Measurements from ENCODE around the gene GABRA4. TPM values are rescaled to one million over a fixed set of nuclear protein-coding genes. Genes with fewer than 3 reads are reported as not detected.
A peak's percentile ranks its signal among the peaks of the same experiment; 100 is the strongest.

GABRA4 gene
- polyA plus RNA-seq: 1 to 10 TPM in 1 of 4 donors, under 1 TPM in 3; 0.18 to 2.7 (median 0.38) TPM
- long read RNA-seq, donor 1, partial matches to known transcripts: 0 of 5 reads
- long read RNA-seq, donor 1, other reads (novel, unspliced or antisense): 5 of 5 reads
- long read RNA-seq, donor 2: 0 reads
- long read RNA-seq, donor 3: 0 reads
- long read RNA-seq, donor 4: 0 reads
- long read RNA-seq, donor 5: 0 reads
- long read RNA-seq, donor 6: 0 reads
- long read RNA-seq, donor 7: 0 reads
- long read RNA-seq, donor 8: 0 reads
- long read RNA-seq, donor 9: 0 reads
- long read RNA-seq, donor 10: 0 reads

GRCh38 chr4:46993075-46994006, at the start of gene GABRA4:
TSS of gene GABRA4 (minus strand) at chr4:46993581. CDS start at chr4:46993424, 157 bp downstream.
- peak; percentile 13 to 24 for DNase-seq
- FAIRE-seq: no peak
- WGBS, 3 donors: 2 to 8% (median 2%) methylated on average over 64 to 67 of the region's 67 CpGs
- Histone ChIP-seq H3K4me1 (ENCODE audit: control insufficient read depth in 3 of 3, insufficient read depth in 2 of 3, low read depth in 1 of 3, low read length in 2 of 3) (peaks cover 4 to 6% (median 5%) of the 10 kb centered on the region in 3 donors), H3K36me3 (ENCODE audit: control insufficient read depth in 3 of 3, insufficient read depth in 2 of 3, low read depth in 1 of 3, low read length in 3 of 3) (no peaks in the 10 kb centered on the region), H3K27me3 (ENCODE audit: control insufficient read depth in 3 of 3, insufficient read depth in 3 of 3, low read length in 3 of 3) (peaks cover 4 to 35% (median 11%) of the 10 kb centered on the region in 3 donors), H3K4me3 (ENCODE audit: low read depth in 1 of 3, low read length in 3 of 3) (peak within 1 kb of the TSS in 2 of 3 donors; percentile 35 to 38), H3K9me3 (ENCODE audit: control insufficient read depth in 2 of 2, insufficient read depth in 1 of 2, low read depth in 1 of 2, low read length in 1 of 2) (no peaks in the 10 kb centered on the region), H3K27ac (ENCODE audit: low read depth in 1 of 3, low read length in 2 of 3) (no peak within 1 kb of the TSS)

- DNase-seq: no peak
- Histone ChIP-seq H3K4me1 (ENCODE audit: control insufficient read depth in 3 of 3, insufficient read depth in 2 of 3, low read depth in 1 of 3, low read length in 2 of 3) (no peaks in the 10 kb centered on the region), H3K36me3 (ENCODE audit: control insufficient read depth in 3 of 3, insufficient read depth in 2 of 3, low read depth in 1 of 3, low read length in 3 of 3) (no peaks in the 10 kb centered on the region), H3K27ac (ENCODE audit: low read depth in 1 of 3, low read length in 2 of 3) (no peak overlapping the region), H3K27me3 (ENCODE audit: control insufficient read depth in 3 of 3, insufficient read depth in 3 of 3, low read length in 3 of 3) (peaks cover 0 to 2% (median 0%) of the 10 kb centered on the region in 3 donors), H3K4me3 (ENCODE audit: low read depth in 1 of 3, low read length in 3 of 3) (no peak overlapping the region), H3K9me3 (ENCODE audit: control insufficient read depth in 2 of 2, insufficient read depth in 1 of 2, low read depth in 1 of 2, low read length in 1 of 2) (no peaks in the 10 kb centered on the region)
- FAIRE-seq: no peak
- 83 to 92% (median 91%) methylated on average over 3 of the region's 3 CpGs for WGBS, 3 donors
Observed at GRCh38 chr4:47040828-47041227, 47.4 kb upstream of the GABRA4 start.

- H3K27ac ChIP-seq (ENCODE audit: low read depth in 1 of 3, low read length in 2 of 3): no peak overlapping the region
- no peak overlapping the region for H3K4me3 ChIP-seq (ENCODE audit: low read depth in 1 of 3, low read length in 3 of 3)
- WGBS, 3 donors: 71 to 89% (median 74%) methylated on average over 1 of the region's 1 CpG
- no peak for FAIRE-seq
- no peaks in the 10 kb centered on the region for H3K27me3 ChIP-seq (ENCODE audit: control insufficient read depth in 3 of 3, insufficient read depth in 3 of 3, low read length in 3 of 3)
- H3K4me1 ChIP-seq (ENCODE audit: control insufficient read depth in 3 of 3, insufficient read depth in 2 of 3, low read depth in 1 of 3, low read length in 2 of 3): no peaks in the 10 kb centered on the region
- DNase-seq: no peak
- H3K9me3 ChIP-seq (ENCODE audit: control insufficient read depth in 2 of 2, insufficient read depth in 1 of 2, low read depth in 1 of 2, low read length in 1 of 2): no peaks in the 10 kb centered on the region
- H3K36me3 ChIP-seq (ENCODE audit: control insufficient read depth in 3 of 3, insufficient read depth in 2 of 3, low read depth in 1 of 3, low read length in 3 of 3): no peaks in the 10 kb centered on the region
Observed at GRCh38 chr4:47038263-47038662, 44.9 kb upstream of the GABRA4 start.

- peak; percentile 52 to 76 for DNase-seq
- no peaks in the 10 kb centered on the region for H3K36me3 ChIP-seq (ENCODE audit: control insufficient read depth in 3 of 3, insufficient read depth in 2 of 3, low read depth in 1 of 3, low read length in 3 of 3)
- H3K27ac ChIP-seq (ENCODE audit: low read depth in 1 of 3, low read length in 2 of 3): no peak overlapping the region
- WGBS, 3 donors: 2 to 4% (median 3%) methylated on average over 46 to 47 of the region's 47 CpGs
- peak overlapping the region in 2 of 3 donors; percentile 46 to 58 for H3K4me3 ChIP-seq (ENCODE audit: low read depth in 1 of 3, low read length in 3 of 3)
- no peak for FAIRE-seq
- no peaks in the 10 kb centered on the region for H3K9me3 ChIP-seq (ENCODE audit: control insufficient read depth in 2 of 2, insufficient read depth in 1 of 2, low read depth in 1 of 2, low read length in 1 of 2)
- no peaks in the 10 kb centered on the region for H3K4me1 ChIP-seq (ENCODE audit: control insufficient read depth in 3 of 3, insufficient read depth in 2 of 3, low read depth in 1 of 3, low read length in 2 of 3)
- H3K27me3 ChIP-seq (ENCODE audit: control insufficient read depth in 3 of 3, insufficient read depth in 3 of 3, low read length in 3 of 3): peaks cover 0 to 16% (median 4%) of the 10 kb centered on the region in 3 donors
Observed at GRCh38 chr4:47032405-47033106, 39.2 kb upstream of the GABRA4 start.

- peak overlapping the region in 2 of 3 donors; percentile 46 to 58 for H3K4me3 ChIP-seq (ENCODE audit: low read depth in 1 of 3, low read length in 3 of 3)
- no peaks in the 10 kb centered on the region for H3K4me1 ChIP-seq (ENCODE audit: control insufficient read depth in 3 of 3, insufficient read depth in 2 of 3, low read depth in 1 of 3, low read length in 2 of 3)
- H3K36me3 ChIP-seq (ENCODE audit: control insufficient read depth in 3 of 3, insufficient read depth in 2 of 3, low read depth in 1 of 3, low read length in 3 of 3): no peaks in the 10 kb centered on the region
- no peaks in the 10 kb centered on the region for H3K9me3 ChIP-seq (ENCODE audit: control insufficient read depth in 2 of 2, insufficient read depth in 1 of 2, low read depth in 1 of 2, low read length in 1 of 2)
- FAIRE-seq (no peak), DNase-seq (peak; percentile 29 to 42)
- peaks cover 0 to 16% (median 4%) of the 10 kb centered on the region in 3 donors for H3K27me3 ChIP-seq (ENCODE audit: control insufficient read depth in 3 of 3, insufficient read depth in 3 of 3, low read length in 3 of 3)
- H3K27ac ChIP-seq (ENCODE audit: low read depth in 1 of 3, low read length in 2 of 3): no peak overlapping the region
- WGBS, 3 donors: 1 to 3% (median 1%) methylated on average over 18 to 19 of the region's 19 CpGs
Observed at GRCh38 chr4:47031751-47032404, 38.5 kb upstream of the GABRA4 start.

DNA sequence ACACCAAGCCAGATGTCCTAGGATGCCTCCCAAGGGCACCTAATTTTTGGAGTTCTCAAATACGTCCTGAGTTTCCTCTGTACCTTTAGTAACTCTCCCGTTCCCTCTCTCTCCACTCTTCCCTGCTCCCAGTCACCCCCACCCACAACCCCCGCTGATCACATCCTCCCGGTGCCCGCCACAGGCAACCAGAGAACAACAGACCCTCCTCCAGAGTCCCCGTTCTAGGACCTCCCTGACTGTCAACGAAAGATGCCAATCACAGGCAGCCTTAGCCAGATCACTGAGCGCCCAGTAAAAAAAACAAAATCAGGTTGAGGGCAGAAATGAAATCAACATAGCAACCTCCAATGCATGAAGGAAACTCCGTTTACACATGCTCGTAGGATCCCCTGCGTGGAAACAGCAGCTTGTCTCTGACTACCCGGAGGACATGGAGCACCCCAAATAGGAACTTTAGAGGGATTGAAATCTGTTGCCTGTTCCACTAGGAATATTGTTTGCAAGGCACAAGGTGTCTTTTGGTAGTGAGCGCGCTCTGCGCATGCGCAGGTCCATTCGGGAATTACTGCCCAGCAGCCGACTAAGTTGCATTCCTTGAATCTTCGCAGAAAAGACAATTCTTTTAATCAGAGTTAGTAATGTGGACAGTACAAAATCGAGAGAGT, 37.8 kb upstream of the GABRA4 start, which contains the start of gene GABRB1:
Gene GABRB1 (plus strand): TSS at position 557 of the 668 bp plus-strand sequence.
- peaks cover 0 to 16% (median 4%) of the 10 kb centered on the region in 3 donors for H3K27me3 ChIP-seq (ENCODE audit: control insufficient read depth in 3 of 3, insufficient read depth in 3 of 3, low read length in 3 of 3)
- no peaks in the 10 kb centered on the region for H3K9me3 ChIP-seq (ENCODE audit: control insufficient read depth in 2 of 2, insufficient read depth in 1 of 2, low read depth in 1 of 2, low read length in 1 of 2)
- H3K4me3 ChIP-seq (ENCODE audit: low read depth in 1 of 3, low read length in 3 of 3): peak within 1 kb of the TSS in 2 of 3 donors; percentile 46 to 58
- no peak for FAIRE-seq
- H3K36me3 ChIP-seq (ENCODE audit: control insufficient read depth in 3 of 3, insufficient read depth in 2 of 3, low read depth in 1 of 3, low read length in 3 of 3): no peaks in the 10 kb centered on the region
- H3K27ac ChIP-seq (ENCODE audit: low read depth in 1 of 3, low read length in 2 of 3): no peak within 1 kb of the TSS
- no peaks in the 10 kb centered on the region for H3K4me1 ChIP-seq (ENCODE audit: control insufficient read depth in 3 of 3, insufficient read depth in 2 of 3, low read depth in 1 of 3, low read length in 2 of 3)
- 3 to 6% (median 6%) methylated on average over 20 of the region's 20 CpGs for WGBS, 3 donors
- DNase-seq: peak; percentile 69 to 77

DNA sequence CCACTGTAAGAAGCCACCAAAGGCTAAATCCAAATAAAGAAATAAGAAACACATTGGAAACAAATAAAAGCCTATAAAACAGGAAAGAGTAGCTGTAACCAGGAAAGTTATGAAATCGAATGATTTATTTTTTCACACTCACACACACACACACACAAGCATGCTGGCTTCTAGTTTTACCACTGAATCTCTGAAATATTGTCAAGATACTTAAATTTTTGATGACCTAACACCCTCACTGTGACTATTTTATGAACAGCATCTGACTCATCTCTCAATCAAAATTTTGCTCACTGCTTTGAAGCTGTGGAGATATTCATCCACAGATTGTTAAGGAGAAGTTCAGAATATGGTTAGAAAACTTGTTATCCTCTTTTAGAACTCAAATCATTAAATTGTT, 24.1 kb upstream of the GABRA4 start:
- Histone ChIP-seq H3K4me3 (ENCODE audit: low read depth in 1 of 3, low read length in 3 of 3) (no peak overlapping the region), H3K9me3 (ENCODE audit: control insufficient read depth in 2 of 2, insufficient read depth in 1 of 2, low read depth in 1 of 2, low read length in 1 of 2) (no peaks in the 10 kb centered on the region), H3K27me3 (ENCODE audit: control insufficient read depth in 3 of 3, insufficient read depth in 3 of 3, low read length in 3 of 3) (no peaks in the 10 kb centered on the region), H3K27ac (ENCODE audit: low read depth in 1 of 3, low read length in 2 of 3) (no peak overlapping the region), H3K36me3 (ENCODE audit: control insufficient read depth in 3 of 3, insufficient read depth in 2 of 3, low read depth in 1 of 3, low read length in 3 of 3) (no peaks in the 10 kb centered on the region), H3K4me1 (ENCODE audit: control insufficient read depth in 3 of 3, insufficient read depth in 2 of 3, low read depth in 1 of 3, low read length in 2 of 3) (no peaks in the 10 kb centered on the region)
- DNase-seq (no peak), FAIRE-seq (peak; percentile 65)
- WGBS, 3 donors: 61 to 83% (median 63%) methylated on average over 1 of the region's 1 CpG

All from small intestine (tissue), 16 donors.